Measurements from ENCODE around the gene PRKCH.

GRCh38 chr14:61387076-61387475, 65.7 kb downstream of the PRKCH start:
- no peak for TF ChIP-seq POLR2AphosphoS5 (IDR thresholded peaks at IDR 0.05; ENCODE audit: control insufficient read depth, insufficient read depth, low read depth, low read length)
- TF ChIP-seq CREM (IDR thresholded peaks at IDR 0.05; ENCODE audit: low read depth): no peak
